Astrocyte (in vitro differentiated cells and primary cell): ENCODE results near the gene SLC8B1.

Source experiments
- EZH2 ChIP-seq: IDR thresholded peaks from 2 replicates; pipeline ENCODE4 v1.6.1; 2012; ENCODE audit warnings: mild to moderate bottlenecking, low read length, inconsistent platforms; ENCODE audit not compliant: insufficient read depth
- TF ChIP-seq, protein P1 (sequence below): IDR thresholded peaks from 2 replicates; pipeline ENCODE4 v1.5.1; 2011; ENCODE audit warnings: low read depth, mild to moderate bottlenecking, inconsistent platforms, low read length, moderate library complexity; ENCODE audit not compliant: insufficient read depth

DNA sequence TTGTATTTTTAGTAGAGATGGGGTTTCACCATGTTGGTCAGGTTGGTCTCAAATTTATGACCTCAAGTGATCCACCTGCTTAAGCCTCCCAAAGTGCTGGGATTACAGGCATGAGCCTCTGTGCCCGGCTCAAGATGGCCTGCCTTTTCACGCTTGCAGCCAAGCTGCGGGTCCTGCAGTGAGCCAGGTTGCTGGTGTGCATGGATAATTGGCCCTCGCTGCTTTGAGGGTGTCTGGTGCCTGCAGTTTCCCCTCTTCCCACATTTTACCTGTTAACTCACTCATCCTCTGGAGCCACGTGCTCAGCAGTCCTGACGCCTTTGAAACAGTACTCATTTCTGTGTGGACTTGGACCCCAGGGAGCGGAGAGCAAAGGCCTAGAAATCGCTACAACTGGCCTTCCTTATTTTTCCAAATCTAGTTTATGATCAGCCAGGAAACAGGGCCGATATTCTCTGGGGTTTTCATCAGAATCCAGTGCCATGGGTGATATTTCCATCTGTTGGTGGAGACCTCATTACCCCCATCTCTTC, 71.4 kb downstream of the SLC8B1 start:
- TF ChIP-seq, protein P1, sequence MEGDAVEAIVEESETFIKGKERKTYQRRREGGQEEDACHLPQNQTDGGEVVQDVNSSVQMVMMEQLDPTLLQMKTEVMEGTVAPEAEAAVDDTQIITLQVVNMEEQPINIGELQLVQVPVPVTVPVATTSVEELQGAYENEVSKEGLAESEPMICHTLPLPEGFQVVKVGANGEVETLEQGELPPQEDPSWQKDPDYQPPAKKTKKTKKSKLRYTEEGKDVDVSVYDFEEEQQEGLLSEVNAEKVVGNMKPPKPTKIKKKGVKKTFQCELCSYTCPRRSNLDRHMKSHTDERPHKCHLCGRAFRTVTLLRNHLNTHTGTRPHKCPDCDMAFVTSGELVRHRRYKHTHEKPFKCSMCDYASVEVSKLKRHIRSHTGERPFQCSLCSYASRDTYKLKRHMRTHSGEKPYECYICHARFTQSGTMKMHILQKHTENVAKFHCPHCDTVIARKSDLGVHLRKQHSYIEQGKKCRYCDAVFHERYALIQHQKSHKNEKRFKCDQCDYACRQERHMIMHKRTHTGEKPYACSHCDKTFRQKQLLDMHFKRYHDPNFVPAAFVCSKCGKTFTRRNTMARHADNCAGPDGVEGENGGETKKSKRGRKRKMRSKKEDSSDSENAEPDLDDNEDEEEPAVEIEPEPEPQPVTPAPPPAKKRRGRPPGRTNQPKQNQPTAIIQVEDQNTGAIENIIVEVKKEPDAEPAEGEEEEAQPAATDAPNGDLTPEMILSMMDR, result no peak
- TF ChIP-seq EZH2, result no peak
